ENCODE measurements around the gene SLC16A2.

SLC16A2 gene

GRCh38 chrX:74509989-74510388 is 88.7 kb downstream of the SLC16A2 start:
- DNase-seq (ENCODE audit: low read depth in 1 of 2, low spot score in 1 of 2) = no peak
- Histone ChIP-seq H3K27me3 (ENCODE audit: insufficient read depth, poor library complexity, severe bottlenecking) (no peaks in the 10 kb centered on the region), H3K4me3 (replicated peaks; ENCODE audit: insufficient read depth, low read length) (no peak overlapping the region), H3K27ac (replicated peaks) (no peak overlapping the region)
- TF ChIP-seq SPI1 (IDR thresholded peaks at IDR 0.05; ENCODE audit: borderline replicate concordance, low read depth) (no peak), POLR2AphosphoS5 (IDR thresholded peaks at IDR 0.05; ENCODE audit: low read depth) (no peak), REST (IDR thresholded peaks at IDR 0.05; ENCODE audit: insufficient replicate concordance, low read depth) (no peak), GABPA (IDR thresholded peaks at IDR 0.05; ENCODE audit: low read depth) (no peak), CTCF (IDR thresholded peaks at IDR 0.05; ENCODE audit: insufficient read depth, low read length) (no peak)

GRCh38 chrX:74510401-74510800 is 89.1 kb downstream of the SLC16A2 start:
- DNase-seq (ENCODE audit: low read depth in 1 of 2, low spot score in 1 of 2) = no peak
- H3K27ac ChIP-seq (replicated peaks) = no peak overlapping the region
- no peak overlapping the region for H3K4me3 ChIP-seq (replicated peaks; ENCODE audit: insufficient read depth, low read length)
- TF ChIP-seq CTCF (IDR thresholded peaks at IDR 0.05; ENCODE audit: insufficient read depth, low read length) = no peak
- H3K27me3 ChIP-seq (ENCODE audit: insufficient read depth, poor library complexity, severe bottlenecking) = no peaks in the 10 kb centered on the region

GRCh38 chrX:74511704-74512103 is 90.4 kb downstream of the SLC16A2 start:
- TF ChIP-seq REST (IDR thresholded peaks at IDR 0.05; ENCODE audit: insufficient replicate concordance, low read depth) (no peak), CTCF (IDR thresholded peaks at IDR 0.05; ENCODE audit: insufficient read depth, low read length) (no peak), SPI1 (IDR thresholded peaks at IDR 0.05; ENCODE audit: borderline replicate concordance, low read depth) (no peak), POLR2AphosphoS5 (IDR thresholded peaks at IDR 0.05; ENCODE audit: low read depth) (no peak), GABPA (IDR thresholded peaks at IDR 0.05; ENCODE audit: low read depth) (no peak)

GRCh38 chrX:74514384-74514783 is 93.1 kb downstream of the SLC16A2 start:
- DNase-seq (ENCODE audit: low read depth in 1 of 2, low spot score in 1 of 2) = no peak
- no peak overlapping the region for H3K27ac ChIP-seq (replicated peaks)

More at GRCh38 chrX:74511704-74512103, 90.4 kb downstream of the SLC16A2 start:
- H3K27ac ChIP-seq (replicated peaks) = no peak overlapping the region
- no peak overlapping the region for H3K4me3 ChIP-seq (replicated peaks; ENCODE audit: insufficient read depth, low read length)
- no peaks in the 10 kb centered on the region for H3K27me3 ChIP-seq (ENCODE audit: insufficient read depth, poor library complexity, severe bottlenecking)
- DNase-seq (ENCODE audit: low read depth in 1 of 2, low spot score in 1 of 2) = no peak

More at GRCh38 chrX:74514384-74514783, 93.1 kb downstream of the SLC16A2 start:
- H3K27me3 ChIP-seq (ENCODE audit: insufficient read depth, poor library complexity, severe bottlenecking) = no peaks in the 10 kb centered on the region
- TF ChIP-seq CTCF (IDR thresholded peaks at IDR 0.05; ENCODE audit: insufficient read depth, low read length) = no peak
- no peak for TF ChIP-seq GABPA (IDR thresholded peaks at IDR 0.05; ENCODE audit: low read depth)
- TF ChIP-seq REST (IDR thresholded peaks at IDR 0.05; ENCODE audit: insufficient replicate concordance, low read depth) = no peak
- no peak for TF ChIP-seq POLR2AphosphoS5 (IDR thresholded peaks at IDR 0.05; ENCODE audit: low read depth)
- TF ChIP-seq SPI1 (IDR thresholded peaks at IDR 0.05; ENCODE audit: borderline replicate concordance, low read depth) = no peak
- H3K4me3 ChIP-seq (replicated peaks; ENCODE audit: insufficient read depth, low read length) = no peak overlapping the region

All from HL-60 (cell line).